Measurements from ENCODE around the gene ZRANB2.

GRCh38 chr1:71083271-71083670 is 2.4 kb upstream of the ZRANB2 start:
- TF ChIP-seq MYC (IDR thresholded peaks at IDR 0.05; ENCODE audit: low read depth, low read length), result no peak
- TF ChIP-seq POLR2A (IDR thresholded peaks at IDR 0.05; ENCODE audit: extremely low read depth, insufficient read length), result no peak
- TF ChIP-seq CTCF (IDR thresholded peaks at IDR 0.05; ENCODE audit: low read depth, low read length), result no peak
- TF ChIP-seq MAX (IDR thresholded peaks at IDR 0.05; ENCODE audit: low read depth, low read length), result no peak

All from NB4 (cell line).